Measurements from ENCODE around the gene DCC. TPM values are rescaled to one million over a fixed set of nuclear protein-coding genes. Genes with fewer than 3 reads are reported as not detected.

The DCC gene
- total RNA-seq, 3 donors from 2014 or later (not counting 1 experiment from before 2014, with no cell fraction given): not detected

- H3K27me3 ChIP-seq (ENCODE audit: control insufficient read depth, insufficient read depth, low read length): no peaks in the 10 kb centered on the region
- H3K27ac Mint-ChIP-seq: no peak overlapping the region
- peaks cover 0 to 3% of the 10 kb centered on the region in 2 donors for H3K9me3 Mint-ChIP-seq
- no peak overlapping the region for H3K4me3 Mint-ChIP-seq
- no peak overlapping the region for H3K4me3 ChIP-seq (ENCODE audit: low read length)
- H3K36me3 Mint-ChIP-seq: no peaks in the 10 kb centered on the region
- intact Hi-C loops (cut with micrococcal nuclease): no loop called here
- no peak for TF ChIP-seq CTCF (IDR thresholded peaks at IDR 0.05)
- no peaks in the 10 kb centered on the region for H3K27me3 Mint-ChIP-seq (ENCODE audit: low read depth in 2 of 2)
- no peak for DNase-seq
- no peaks in the 10 kb centered on the region for H3K36me3 ChIP-seq (ENCODE audit: control insufficient read depth, insufficient read depth, low read length)
- H3K4me1 ChIP-seq (ENCODE audit: control insufficient read depth, insufficient read depth, low read length): no peaks in the 10 kb centered on the region
- no peaks in the 10 kb centered on the region for H3K4me1 Mint-ChIP-seq
- no peak overlapping the region for H3K27ac ChIP-seq (ENCODE audit: low read length)
- no peak for ATAC-seq
- H3K9me3 ChIP-seq (ENCODE audit: control insufficient read depth, insufficient read depth, low read length): no peaks in the 10 kb centered on the region
Observed at GRCh38 chr18:52386306-52386705, 46.3 kb downstream of the DCC start.

GRCh38 chr18:52387175-52387574, 47.2 kb downstream of the DCC start:
- Histone ChIP-seq H3K4me1 (ENCODE audit: control insufficient read depth, insufficient read depth, low read length) (no peaks in the 10 kb centered on the region), H3K9me3 (ENCODE audit: control insufficient read depth, insufficient read depth, low read length) (no peaks in the 10 kb centered on the region), H3K27ac (ENCODE audit: low read length) (no peak overlapping the region), H3K4me3 (ENCODE audit: low read length) (no peak overlapping the region), H3K36me3 (ENCODE audit: control insufficient read depth, insufficient read depth, low read length) (no peaks in the 10 kb centered on the region), H3K27me3 (ENCODE audit: control insufficient read depth, insufficient read depth, low read length) (no peaks in the 10 kb centered on the region)
- Mint-ChIP-seq H3K4me3 (no peak overlapping the region), H3K27ac (no peak overlapping the region), H3K36me3 (no peaks in the 10 kb centered on the region), H3K27me3 (ENCODE audit: low read depth in 2 of 2) (no peaks in the 10 kb centered on the region), H3K4me1 (no peaks in the 10 kb centered on the region), H3K9me3 (peaks cover 0 to 3% of the 10 kb centered on the region in 2 donors)
- DNase-seq (no peak), ATAC-seq (no peak)
- 68% methylated on average over 3 of the region's 3 CpGs for WGBS (ENCODE audit: insufficient coverage)
- intact Hi-C loops (cut with micrococcal nuclease): no loop called here
- TF ChIP-seq CTCF (IDR thresholded peaks at IDR 0.05): no peak

GRCh38 chr18:52391810-52392559, 52.0 kb downstream of the DCC start:
- intact Hi-C loops (cut with micrococcal nuclease): no loop called here
- Mint-ChIP-seq H3K27ac (no peak overlapping the region), H3K9me3 (peaks cover 0 to 11% of the 10 kb centered on the region in 2 donors), H3K27me3 (ENCODE audit: low read depth in 2 of 2) (no peaks in the 10 kb centered on the region), H3K4me3 (no peak overlapping the region), H3K4me1 (no peaks in the 10 kb centered on the region), H3K36me3 (no peaks in the 10 kb centered on the region)
- no peak for TF ChIP-seq CTCF (IDR thresholded peaks at IDR 0.05)
- WGBS (ENCODE audit: insufficient coverage): 85% methylated on average over 8 of the region's 9 CpGs
- Histone ChIP-seq H3K27ac (ENCODE audit: low read length) (no peak overlapping the region), H3K27me3 (ENCODE audit: control insufficient read depth, insufficient read depth, low read length) (no peaks in the 10 kb centered on the region), H3K4me1 (ENCODE audit: control insufficient read depth, insufficient read depth, low read length) (no peaks in the 10 kb centered on the region), H3K36me3 (ENCODE audit: control insufficient read depth, insufficient read depth, low read length) (no peaks in the 10 kb centered on the region), H3K4me3 (ENCODE audit: low read length) (no peak overlapping the region), H3K9me3 (ENCODE audit: control insufficient read depth, insufficient read depth, low read length) (no peaks in the 10 kb centered on the region)
- DNase-seq: no peak
- no peak for ATAC-seq

- H3K4me3 ChIP-seq (ENCODE audit: low read length): no peak overlapping the region
- DNase-seq: no peak
- H3K4me1 Mint-ChIP-seq: no peaks in the 10 kb centered on the region
- H3K27ac ChIP-seq (ENCODE audit: low read length): no peak overlapping the region
- no peaks in the 10 kb centered on the region for H3K36me3 Mint-ChIP-seq
- peaks cover 3 to 11% of the 10 kb centered on the region in 2 donors for H3K9me3 Mint-ChIP-seq
- H3K27me3 ChIP-seq (ENCODE audit: control insufficient read depth, insufficient read depth, low read length): no peaks in the 10 kb centered on the region
- no peaks in the 10 kb centered on the region for H3K9me3 ChIP-seq (ENCODE audit: control insufficient read depth, insufficient read depth, low read length)
- no peaks in the 10 kb centered on the region for H3K27me3 Mint-ChIP-seq (ENCODE audit: low read depth in 2 of 2)
- TF ChIP-seq CTCF (IDR thresholded peaks at IDR 0.05): no peak
- intact Hi-C loops (cut with micrococcal nuclease): no loop called here
- ATAC-seq: no peak
- H3K4me1 ChIP-seq (ENCODE audit: control insufficient read depth, insufficient read depth, low read length): no peaks in the 10 kb centered on the region
- no peaks in the 10 kb centered on the region for H3K36me3 ChIP-seq (ENCODE audit: control insufficient read depth, insufficient read depth, low read length)
- no peak overlapping the region for H3K27ac Mint-ChIP-seq
- H3K4me3 Mint-ChIP-seq: no peak overlapping the region
- 69% methylated on average over 2 of the region's 2 CpGs for WGBS (ENCODE audit: insufficient coverage)
Observed at GRCh38 chr18:52394602-52395001, 54.6 kb downstream of the DCC start.
